Activated CD4-positive, alpha-beta T cell treated with anti-CD3 and anti-CD28 coated beads for 4 hours (primary cell): ENCODE results near the gene FTO.

Source experiments
- DNase-seq, 2 donors: peaks; one replicate each; pipeline ENCODE4 v3.0.0-alpha.2; 2020

Gene FTO

GRCh38 chr16:54062361-54063278, 358.7 kb downstream of the FTO start:
- DNase-seq: no peak

DNA sequence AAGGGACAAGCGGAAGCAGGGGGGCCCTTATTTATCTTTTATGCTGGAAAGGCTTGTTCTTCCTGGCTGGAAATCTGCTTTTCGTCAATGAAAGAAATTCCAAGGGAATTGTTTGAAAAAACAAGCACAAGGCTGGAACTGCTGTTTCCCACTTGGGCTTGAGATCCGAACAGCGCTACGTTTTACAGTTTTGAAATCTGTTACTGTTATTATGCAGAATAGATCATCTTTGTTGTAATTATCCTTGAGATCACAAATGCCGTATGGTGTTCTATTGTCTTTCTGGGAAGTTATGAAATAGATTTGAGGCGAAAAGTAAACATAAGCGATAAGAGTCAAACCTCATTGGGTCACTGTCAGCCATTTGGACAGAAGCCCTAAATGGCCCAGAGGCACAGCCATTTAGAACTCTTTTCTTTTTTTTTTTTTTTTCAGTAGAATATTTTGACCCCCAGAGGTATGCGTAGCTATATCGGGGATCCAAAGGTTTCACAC, 359.4 kb downstream of the FTO start:
- DNase-seq: no peak

GRCh38 chr16:54066451-54067105, 362.6 kb downstream of the FTO start:
- DNase-seq: no peak

- no peak for DNase-seq
These were observed 363.5 kb downstream of the FTO start for GRCh38 chr16:54067322-54068065.

GRCh38 chr16:54068212-54068611, 364.3 kb downstream of the FTO start:
- DNase-seq: no peak

- no peak for DNase-seq
These were observed 365.8 kb downstream of the FTO start for GRCh38 chr16:54069601-54070239.

- DNase-seq: no peak
These were observed 366.9 kb downstream of the FTO start for GRCh38 chr16:54070789-54071343.

DNA sequence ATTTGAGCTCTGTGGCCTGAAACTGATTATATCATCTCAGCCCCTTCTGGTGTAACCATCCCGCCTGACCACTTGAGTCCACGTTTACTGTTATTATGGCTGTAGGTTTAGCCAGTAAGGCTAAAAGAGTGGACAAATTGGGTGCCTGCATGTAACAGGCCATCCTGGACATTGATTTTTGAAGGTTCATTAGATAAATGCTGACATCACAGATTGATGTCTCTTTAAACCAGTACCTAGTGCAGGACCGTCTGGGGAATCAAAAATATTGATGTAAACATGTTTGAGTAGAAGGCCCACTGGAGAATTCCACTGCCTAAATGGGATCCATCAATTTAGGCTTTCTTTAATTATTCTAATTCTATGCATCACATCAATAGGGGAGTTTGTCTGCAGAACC, 367.6 kb downstream of the FTO start:
- DNase-seq: no peak

GRCh38 chr16:54072237-54072636, 368.3 kb downstream of the FTO start:
- no peak for DNase-seq

DNA sequence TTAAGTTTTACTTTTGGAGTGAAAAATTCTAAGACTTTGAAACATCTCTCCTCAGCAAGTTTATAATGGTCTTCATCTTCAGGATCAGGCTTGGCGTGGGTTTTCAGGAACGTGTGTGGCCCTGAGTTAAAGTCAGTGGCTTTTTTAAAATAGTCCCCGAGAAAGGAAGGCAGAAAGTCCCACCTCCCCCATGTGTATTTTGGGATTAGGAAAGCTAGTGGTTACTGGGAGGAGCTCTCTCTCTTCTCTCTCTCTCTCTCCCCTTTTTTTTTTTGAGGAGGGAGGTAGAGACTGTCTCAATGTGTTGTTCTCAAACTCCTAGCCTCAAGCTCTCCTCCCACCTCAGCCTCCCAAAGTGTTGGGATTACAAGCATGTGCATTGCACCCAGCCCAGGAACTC, 369.4 kb downstream of the FTO start:
- no peak for DNase-seq

GRCh38 chr16:54075446-54075845, 371.5 kb downstream of the FTO start:
- DNase-seq: no peak

- DNase-seq: no peak
These were observed 372.1 kb downstream of the FTO start for GRCh38 chr16:54076006-54076504.

DNA sequence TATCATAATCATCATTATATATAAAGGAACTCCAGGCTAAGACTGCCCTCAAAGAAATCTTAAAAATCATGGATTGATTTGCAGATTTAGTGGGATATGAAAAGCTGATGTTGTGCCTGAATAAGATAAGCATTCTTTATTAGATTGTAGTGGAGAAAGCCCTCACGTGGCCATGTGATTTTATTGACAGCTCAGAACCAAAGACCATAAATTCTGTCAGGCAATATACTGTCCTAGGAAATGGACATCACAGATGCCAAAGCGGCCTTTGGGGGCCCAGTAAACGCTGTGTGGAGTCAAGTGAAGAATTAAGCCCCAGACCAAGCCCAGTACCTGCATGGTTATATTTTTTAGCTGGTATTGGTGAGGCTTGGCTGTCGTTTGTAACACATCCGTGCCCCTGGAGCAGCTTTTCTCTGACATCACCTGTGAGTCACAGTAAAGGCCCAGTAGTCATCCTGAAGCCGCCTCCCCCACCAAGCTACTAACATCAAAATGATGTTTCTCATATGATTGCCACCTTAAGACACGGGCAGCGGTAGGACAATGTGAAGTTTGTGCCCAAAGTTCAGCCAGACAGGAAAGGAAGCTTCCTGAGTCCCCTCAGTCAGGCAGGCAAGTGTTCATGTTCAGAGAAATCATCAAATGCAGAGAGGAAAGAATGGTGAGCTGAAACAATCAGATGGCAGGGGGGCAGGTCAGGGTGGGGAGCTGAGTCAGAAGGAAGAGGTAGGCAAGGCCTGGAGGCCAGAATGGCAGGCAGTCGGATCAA, 373.3 kb downstream of the FTO start:
- no peak for DNase-seq

- no peak for DNase-seq
These were observed 376.6 kb downstream of the FTO start for GRCh38 chr16:54080524-54081008.

- DNase-seq: no peak
These were observed 382.8 kb downstream of the FTO start for GRCh38 chr16:54086791-54087190.

DNA sequence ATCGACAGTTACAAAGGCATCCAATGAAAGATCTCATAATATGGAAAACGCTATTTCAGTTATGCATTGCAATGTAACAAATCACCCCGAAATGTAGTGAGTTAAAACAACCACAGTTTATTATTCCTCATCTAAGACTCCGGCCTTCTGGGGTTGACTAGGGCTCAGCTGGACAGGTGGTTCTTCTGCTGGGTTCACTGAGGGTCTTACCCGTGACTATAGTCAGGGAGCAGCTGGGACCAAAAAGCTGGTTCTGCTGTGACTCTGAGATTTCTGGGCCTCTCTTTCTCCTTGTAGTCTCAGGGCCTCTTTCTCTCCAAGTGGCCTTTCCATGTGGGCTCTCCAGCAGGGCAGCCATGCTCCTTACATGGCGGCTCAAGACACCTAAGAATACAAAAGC, 386.6 kb downstream of the FTO start:
- no peak for DNase-seq

DNA sequence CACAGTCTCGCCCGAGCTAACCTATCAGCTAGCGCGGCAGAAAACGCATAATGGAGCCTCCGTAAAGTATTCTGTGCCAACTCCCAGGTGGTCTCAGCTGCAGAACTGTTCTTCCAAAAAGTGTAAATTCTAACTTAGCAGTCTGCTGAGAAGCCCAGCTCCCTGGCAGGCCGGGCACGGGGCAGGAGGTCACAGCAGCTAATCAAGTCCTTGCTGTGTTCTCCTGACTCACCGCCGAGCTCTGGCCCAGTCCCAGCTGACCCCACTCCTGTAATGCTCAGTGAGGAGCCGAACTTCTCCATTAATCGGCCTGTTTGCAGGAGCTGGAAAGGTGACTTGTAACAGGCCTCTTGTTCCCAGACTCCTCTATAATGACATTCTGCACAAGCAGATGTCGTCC, 389.3 kb downstream of the FTO start:
- no peak for DNase-seq

GRCh38 chr16:54094641-54095040, 390.7 kb downstream of the FTO start:
- DNase-seq: no peak

DNA sequence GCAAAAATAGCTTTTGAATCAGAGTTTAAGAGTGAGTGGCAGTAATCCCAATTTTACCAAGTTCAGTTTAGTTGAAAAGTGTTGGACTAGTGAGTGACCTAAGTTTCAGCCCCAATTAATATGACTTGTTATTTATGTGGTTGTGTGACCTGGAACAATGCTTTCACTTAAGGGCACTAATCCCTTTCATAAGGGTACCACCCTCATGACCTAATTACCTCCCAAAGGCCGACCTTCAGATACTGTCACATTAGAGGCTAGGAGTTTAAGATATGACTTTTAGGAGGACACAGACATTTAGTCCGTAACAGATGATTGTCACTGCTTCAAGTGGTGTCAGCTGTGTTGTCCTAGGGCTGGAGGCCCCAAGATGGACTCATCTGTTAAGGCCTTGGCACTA, 392.7 kb downstream of the FTO start:
- DNase-seq: no peak

DNA sequence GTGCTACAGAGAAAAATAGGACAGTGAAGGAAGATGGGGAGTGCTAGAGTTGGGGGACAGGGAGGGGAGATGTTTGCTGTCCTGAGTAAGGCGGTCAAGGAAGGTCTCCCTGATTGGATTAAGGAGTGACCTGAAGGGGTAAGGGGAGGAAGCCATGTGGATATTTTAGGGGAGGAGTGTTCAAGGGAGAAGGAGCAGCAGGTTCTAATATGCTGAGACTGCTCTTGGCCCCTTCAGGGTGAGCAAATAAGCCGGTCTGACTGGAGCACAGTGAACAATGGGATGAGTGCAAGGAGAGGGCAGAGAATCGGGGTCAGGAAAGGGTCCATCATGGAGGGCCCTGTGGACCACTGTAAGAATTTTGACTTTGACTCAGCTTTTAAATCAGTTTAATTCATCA, 393.8 kb downstream of the FTO start:
- DNase-seq: no peak

DNA sequence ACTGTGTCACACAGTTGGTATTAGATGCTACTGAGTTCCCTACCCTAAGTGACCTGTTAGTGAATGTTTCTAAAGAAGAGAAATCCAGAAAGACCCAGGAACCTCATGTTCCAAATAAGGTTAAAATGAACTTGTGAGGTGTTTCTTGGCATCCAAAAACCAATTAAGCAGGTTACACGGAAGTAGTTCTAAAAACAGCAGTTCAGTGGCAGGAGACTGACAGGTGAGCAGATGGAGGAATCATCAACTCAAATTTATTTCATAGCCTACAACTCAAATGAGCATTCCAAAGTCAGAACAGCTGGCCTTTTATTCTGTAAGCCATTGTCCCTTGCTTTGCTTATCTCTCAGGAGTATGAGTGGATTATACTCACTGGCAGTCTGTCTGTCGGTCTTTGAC, 394.3 kb downstream of the FTO start:
- no peak for DNase-seq
